Adrenal gland (tissue), 12 donors: ENCODE measurements around the gene B9D1. TPM values are rescaled to one million over a fixed set of nuclear protein-coding genes. Genes with fewer than 3 reads are reported as not detected.

ENCODE experiments used
- DNase-seq, 7 donors: peaks; one replicate each; pipeline ENCODE4 v3.0.0-alpha.2; 2019 to 2020
- H3K27ac ChIP-seq, 5 donors: fragments of 200-600 bp; sonication (generic) in 4 of 5; 1 replicate in 3 of 5; 2 replicates in 2 of 5; pipeline versions ENCODE4 v1.5.1 to v1.8.0; 2016 to 2020; ENCODE audit warnings: mild to moderate bottlenecking in 1 of 5
- H3K27me3 ChIP-seq: fragments of 200-600 bp; 2 replicates; pipeline ENCODE4 v1.8.0; 2021
- H3K36me3 ChIP-seq, 2 donors: fragments of 200-600 bp; replicated peaks in 1 of 2; 1 replicate in 1 of 2; 2 replicates in 1 of 2; pipeline versions ENCODE4 v1.5.1 to v1.8.0; 2018 to 2022
- H3K4me1 ChIP-seq, 2 donors: fragments of 200-600 bp; replicated peaks in 1 of 2; 1 replicate in 1 of 2; 2 replicates in 1 of 2; pipeline versions ENCODE4 v1.5.1 to v1.8.0; 2018 to 2021
- H3K4me3 ChIP-seq, 4 donors: fragments of 200-600 bp; sonication (generic) in 3 of 4; one replicate each; pipeline ENCODE4 v1.5.1; 2016 to 2018
- H3K9me3 ChIP-seq, 3 donors: fragments of 200-600 bp; sonication (generic) in 1 of 3; replicated peaks in 1 of 3; 1 replicate in 2 of 3; 2 replicates in 1 of 3; pipeline versions ENCODE4 v1.5.1 to v1.8.0; 2016 to 2021
- POLR2A ChIP-seq, 2 donors: fragments of 450-650 bp; IDR thresholded peaks; one replicate each; pipeline ENCODE4 v1.6.1; 2017; ENCODE audit warnings: antibody characterized with exemption in 2 of 2, mild to moderate bottlenecking in 2 of 2, moderate library complexity in 1 of 2
- WGBS, 4 donors: extraction: QIAGEN DNeasy Blood & Tissue Kit in 2 of 4; methylation state at CpG; one replicate each; pipeline versions ENCODE4 v1.1.5 to v1.1.7; 2013 to 2017; 5-methylcytosine and 5-hydroxymethylcytosine counted together
- intact Hi-C, 2 donors: fragments of 100-400 bp; cut with DNase I; formaldehyde crosslinking; loops; one replicate each; pipeline versions ENCODE4 v1.14.1 to v1.15.0; 2022 to 2023
- polyA plus RNA-seq, 3 donors: library from polyadenylated mRNA; stranded (reverse); fragments of 200-250 nt in 2 of 3; fragments of 350-450 nt in 1 of 3; fragmentation: Illumina TruSeq in 1 of 3; extraction: RNeasy Lipid Tissue Mini Kit (QIAGEN cat#74804) in 1 of 3; gene quantifications; one replicate each; pipeline ENCODE4 v1.2.3, GENCODE V29; 2013 to 2014
- total RNA-seq, 9 donors: library from RNA; depleted of rRNA in 4 of 9; stranded (reverse); fragments of >200 nt in 4 of 9; fragments of 120-200 nt in 1 of 9; fragmentation: NEBNext Ultra II Directional in 1 of 9; extraction: Animal tissue kit (Norgen Biotek cat#: 25700) in 1 of 9; gene quantifications; one replicate each; pipeline versions ENCODE4 v1.1.0 to v1.2.4, GENCODE V29; 2013 to 2023
- TF ChIP-seq, protein P1 (sequence below), 6 experiments: fragments of 450-650 bp in 4 of 6; fragments of 200-600 bp in 2 of 6; sonication (generic) in 1 of 6; IDR thresholded peaks; 1 replicate in 5 of 6; 2 replicates in 1 of 6; pipeline versions ENCODE4 v1.5.1 to v1.8.0; 2016 to 2021; ENCODE audit warnings: antibody characterized with exemption in 6 of 6, mild to moderate bottlenecking in 2 of 6, moderate library complexity in 1 of 6
- donor health status: healthy with polysubstance abuse.
- donor health status: Bipolar disorder and iron deficiency.
- donor health status: DM: yes; HTN: yes; CAD: no.
- donor health status: DM: no; HTN: no; CAD: no.
- donor health status: DM: no; HTN: no; CAD: no.
- donor health status: DM: yes; HTN: yes; CAD: no.

The B9D1 gene
- total and polyA plus RNA-seq, 12 donors, result 19.3 to 67.7 (median 30.1) TPM

DNA sequence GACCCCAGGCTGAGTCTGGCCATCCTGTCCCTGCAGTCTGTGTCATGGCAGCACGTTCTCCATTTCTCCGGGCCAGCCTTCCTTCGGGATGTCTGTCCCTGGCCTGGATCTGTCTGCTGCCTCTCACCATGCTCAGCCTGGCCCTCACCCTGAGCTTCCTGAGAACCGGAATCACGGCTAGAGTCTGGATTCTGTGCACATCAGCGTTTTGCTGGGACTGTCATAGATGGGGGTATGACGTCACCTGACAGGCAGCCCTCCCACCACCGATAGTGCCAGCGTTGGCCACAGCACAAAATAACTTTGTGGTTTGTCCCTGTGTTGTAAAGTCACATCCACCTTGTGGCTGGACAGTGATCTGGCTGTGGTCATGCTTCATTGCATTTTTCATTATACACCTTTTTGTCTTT, 59.2 kb downstream of the B9D1 start:
- Histone ChIP-seq H3K27me3 (no peaks in the 10 kb centered on the region), H3K27ac (peak overlapping the region in 2 of 5 donors; percentile 56 to 82), H3K4me3 (no peak overlapping the region), H3K9me3 (no peaks in the 10 kb centered on the region), H3K4me1 (peaks cover 15 to 53% of the 10 kb centered on the region in 2 donors), H3K36me3 (no peaks in the 10 kb centered on the region)
- WGBS, 4 donors, result 43 to 61% (median 49%) methylated on average over 6 to 9 of the region's 9 CpGs
- peak in 6 of 7 donors; percentile 33 to 64 (median 42) for DNase-seq
- intact Hi-C loops, result no loop called here
- TF ChIP-seq, protein P1, sequence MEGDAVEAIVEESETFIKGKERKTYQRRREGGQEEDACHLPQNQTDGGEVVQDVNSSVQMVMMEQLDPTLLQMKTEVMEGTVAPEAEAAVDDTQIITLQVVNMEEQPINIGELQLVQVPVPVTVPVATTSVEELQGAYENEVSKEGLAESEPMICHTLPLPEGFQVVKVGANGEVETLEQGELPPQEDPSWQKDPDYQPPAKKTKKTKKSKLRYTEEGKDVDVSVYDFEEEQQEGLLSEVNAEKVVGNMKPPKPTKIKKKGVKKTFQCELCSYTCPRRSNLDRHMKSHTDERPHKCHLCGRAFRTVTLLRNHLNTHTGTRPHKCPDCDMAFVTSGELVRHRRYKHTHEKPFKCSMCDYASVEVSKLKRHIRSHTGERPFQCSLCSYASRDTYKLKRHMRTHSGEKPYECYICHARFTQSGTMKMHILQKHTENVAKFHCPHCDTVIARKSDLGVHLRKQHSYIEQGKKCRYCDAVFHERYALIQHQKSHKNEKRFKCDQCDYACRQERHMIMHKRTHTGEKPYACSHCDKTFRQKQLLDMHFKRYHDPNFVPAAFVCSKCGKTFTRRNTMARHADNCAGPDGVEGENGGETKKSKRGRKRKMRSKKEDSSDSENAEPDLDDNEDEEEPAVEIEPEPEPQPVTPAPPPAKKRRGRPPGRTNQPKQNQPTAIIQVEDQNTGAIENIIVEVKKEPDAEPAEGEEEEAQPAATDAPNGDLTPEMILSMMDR (IDR thresholded peaks at IDR 0.05), result no peak
- TF ChIP-seq POLR2A (IDR thresholded peaks at IDR 0.05), result no peak

DNA sequence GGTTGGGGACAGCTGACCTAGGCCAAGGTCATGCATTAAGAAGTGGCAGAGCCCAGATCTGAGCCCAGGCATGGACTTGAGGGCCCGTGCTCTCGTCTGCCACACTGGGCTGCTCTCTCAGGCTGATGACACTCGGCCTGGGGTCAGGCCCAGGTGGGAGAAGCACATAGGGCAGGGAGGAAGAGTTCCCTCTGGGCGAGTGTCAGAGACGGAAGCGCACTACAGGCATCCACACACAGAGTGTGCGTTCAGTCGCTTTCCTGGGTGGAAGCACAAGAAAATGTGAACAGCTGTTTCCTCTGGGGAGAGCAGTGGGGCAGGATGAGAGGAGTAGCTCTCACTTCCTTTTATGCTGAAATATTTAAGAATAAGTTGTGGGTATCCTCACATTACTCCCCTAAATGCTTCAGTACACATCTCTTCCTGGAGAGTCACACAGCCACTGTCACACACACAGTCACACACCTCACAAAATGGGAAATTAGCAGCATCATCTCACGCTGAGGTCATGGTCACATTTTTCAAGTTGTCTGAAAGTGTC, 59.7 kb downstream of the B9D1 start:
- 40 to 45% (median 42%) methylated on average over 6 to 9 of the region's 9 CpGs for WGBS, 4 donors
- Histone ChIP-seq H3K27me3 (no peaks in the 10 kb centered on the region), H3K4me1 (peaks cover 16 to 56% of the 10 kb centered on the region in 2 donors), H3K4me3 (no peak overlapping the region), H3K36me3 (no peaks in the 10 kb centered on the region), H3K27ac (peak overlapping the region in 2 of 5 donors; percentile 56 to 82), H3K9me3 (no peaks in the 10 kb centered on the region)
- intact Hi-C loops, result no loop called here
- no peak for TF ChIP-seq POLR2A (IDR thresholded peaks at IDR 0.05)
- TF ChIP-seq, protein P1 (IDR thresholded peaks at IDR 0.05), result no peak
- peak in 4 of 7 donors; percentile 27 to 36 (median 35) for DNase-seq

DNA sequence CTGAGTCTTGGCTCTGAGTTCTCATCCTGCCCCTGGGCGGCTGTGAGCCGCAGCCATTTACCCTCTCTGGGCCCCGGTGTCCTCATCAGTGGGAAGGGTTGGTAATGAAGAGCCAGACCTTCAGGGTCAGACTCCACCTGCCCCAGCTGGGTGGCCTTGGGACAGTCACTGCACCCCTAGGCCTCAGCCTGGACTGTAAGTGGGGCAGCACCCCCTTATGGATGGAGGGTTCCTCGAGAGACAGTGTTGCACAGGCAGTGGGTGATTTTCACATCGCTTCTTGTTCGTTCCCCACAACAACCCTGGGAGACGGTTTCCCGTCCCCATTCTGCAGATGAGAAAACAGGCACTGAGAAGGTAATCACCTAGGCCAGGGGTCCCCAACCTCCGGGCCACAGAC, 60.5 kb downstream of the B9D1 start:
- H3K27me3 ChIP-seq, result no peaks in the 10 kb centered on the region
- H3K27ac ChIP-seq, result peak overlapping the region in 1 of 5 donors; percentile 11
- intact Hi-C loops, result no loop called here

DNA sequence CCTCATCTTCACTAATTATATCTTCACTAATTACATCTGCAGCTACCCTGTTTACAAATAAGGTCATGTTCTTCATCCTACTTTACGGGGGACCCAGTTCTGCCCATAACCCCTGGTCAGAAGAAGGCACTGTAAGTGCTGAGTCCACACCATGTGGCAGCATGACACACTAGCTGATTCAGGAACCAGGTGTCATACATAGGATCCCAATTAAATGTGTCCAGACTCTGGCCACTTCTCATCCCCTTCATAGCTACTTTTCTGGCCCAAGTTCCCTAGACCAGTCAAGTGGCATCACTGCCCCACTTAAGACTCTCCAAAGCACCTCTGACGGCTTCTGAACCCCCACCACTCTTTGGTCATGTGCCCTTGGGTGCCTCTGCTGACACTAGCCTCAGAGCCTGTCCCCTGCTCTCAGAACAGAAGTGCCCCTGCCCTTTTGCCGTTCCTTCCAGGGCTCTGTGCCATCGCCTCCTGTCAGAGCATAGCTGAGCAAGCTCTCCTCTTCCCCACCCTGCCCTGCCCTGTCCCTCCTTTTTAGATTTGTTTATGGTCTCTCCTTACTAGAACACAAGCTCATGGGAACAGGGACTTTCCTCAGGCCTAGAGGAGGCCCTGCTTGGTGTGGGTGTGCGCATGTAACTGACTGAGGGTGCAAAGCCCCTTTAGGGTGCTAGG, 61.1 kb downstream of the B9D1 start:
- TF ChIP-seq, protein P1 (IDR thresholded peaks at IDR 0.05), result no peak
- TF ChIP-seq POLR2A (IDR thresholded peaks at IDR 0.05), result no peak
- H3K36me3 ChIP-seq, result no peaks in the 10 kb centered on the region
- H3K27ac ChIP-seq, result peak overlapping the region in 1 of 5 donors; percentile 32
- intact Hi-C loops, result no loop called here
- H3K9me3 ChIP-seq, result no peaks in the 10 kb centered on the region
- H3K4me1 ChIP-seq, result peaks cover 30 to 66% of the 10 kb centered on the region in 2 donors
- WGBS, 4 donors, result 78 to 89% (median 83%) methylated on average over 5 of the region's 5 CpGs
- no peak overlapping the region for H3K4me3 ChIP-seq
- DNase-seq, result no peak
- H3K27me3 ChIP-seq, result no peaks in the 10 kb centered on the region

More for the DNA sequence above, 60.5 kb downstream of the B9D1 start:
- H3K4me3 ChIP-seq, result no peak overlapping the region
- TF ChIP-seq POLR2A (IDR thresholded peaks at IDR 0.05), result no peak
- TF ChIP-seq, protein P1 (IDR thresholded peaks at IDR 0.05), result no peak
- H3K9me3 ChIP-seq, result no peaks in the 10 kb centered on the region
- peaks cover 25 to 65% of the 10 kb centered on the region in 2 donors for H3K4me1 ChIP-seq
- 88 to 97% (median 93%) methylated on average over 1 to 9 of the region's 9 CpGs for WGBS, 4 donors
- H3K36me3 ChIP-seq, result no peaks in the 10 kb centered on the region
- DNase-seq, result no peak
